BE2C (cell line): ENCODE results near the gene CHRNA5.
A peak's percentile ranks its signal among the peaks of the same experiment; 100 is the strongest.

Experiments used
- DNase-seq: peaks from one replicate; pipeline ENCODE4 v3.0.0-alpha.2; 2020
- H3K27me3 ChIP-seq: fragments of 250-450 bp; sonication (Bioruptor Pico); 2 replicates; pipeline ENCODE4 v1.5.1; 2020; ENCODE audit warnings: mild to moderate bottlenecking
- H3K36me3 ChIP-seq: fragments of 250-450 bp; sonication (Bioruptor Pico); 2 replicates; pipeline ENCODE4 v1.5.1; 2020; ENCODE audit warnings: mild to moderate bottlenecking
- H3K4me1 ChIP-seq: fragments of 250-450 bp; sonication (Bioruptor Pico); 2 replicates; pipeline ENCODE4 v1.5.1; 2020
- H3K4me3 ChIP-seq: 2 replicates; pipeline ENCODE4 v1.5.1; 2011; ENCODE audit warnings: low read depth, low read length
- H3K9me3 ChIP-seq: fragments of 250-450 bp; sonication (Bioruptor Pico); 2 replicates; pipeline ENCODE4 v1.5.1; 2020
- CTCF ChIP-seq: IDR thresholded peaks from 2 replicates; pipeline ENCODE4 v1.5.1; 2012; ENCODE audit warnings: mild to moderate bottlenecking, low read depth, low read length

Gene CHRNA5

GRCh38 chr15:78617076-78617475, 51.8 kb downstream of the CHRNA5 start:
- Histone ChIP-seq H3K27me3 (no peaks in the 10 kb centered on the region), H3K4me3 (peak overlapping the region; percentile 7; the same call in 1 of the 2 replicates), H3K4me1 (peaks cover 23% of the 10 kb centered on the region), H3K36me3 (peaks cover 74% of the 10 kb centered on the region), H3K9me3 (no peaks in the 10 kb centered on the region; the same call in 1 of the 2 replicates)
- TF ChIP-seq CTCF = no peak
- no peak for DNase-seq

- Histone ChIP-seq H3K36me3 (peaks cover 74% of the 10 kb centered on the region), H3K9me3 (no peaks in the 10 kb centered on the region; the same call in 1 of the 2 replicates), H3K4me3 (peak overlapping the region; percentile 7; the same call in 1 of the 2 replicates), H3K4me1 (peaks cover 23% of the 10 kb centered on the region), H3K27me3 (no peaks in the 10 kb centered on the region)
- DNase-seq = peak; percentile 32
- TF ChIP-seq CTCF = no peak
These were observed 52.2 kb downstream of the CHRNA5 start for GRCh38 chr15:78617516-78617915.

- DNase-seq = no peak
These were observed 52.7 kb downstream of the CHRNA5 start for GRCh38 chr15:78618064-78618463.

GRCh38 chr15:78618490-78618934, 53.2 kb downstream of the CHRNA5 start:
- peaks cover 23% of the 10 kb centered on the region for H3K4me1 ChIP-seq
- peak overlapping the region; percentile 73 for H3K4me3 ChIP-seq
- H3K27me3 ChIP-seq = no peaks in the 10 kb centered on the region
- DNase-seq = peak; percentile 94
- peaks cover 68% of the 10 kb centered on the region for H3K36me3 ChIP-seq
- TF ChIP-seq CTCF = peak; percentile 91
- no peaks in the 10 kb centered on the region; the same call in 1 of the 2 replicates for H3K9me3 ChIP-seq

More at GRCh38 chr15:78618064-78618463, 52.7 kb downstream of the CHRNA5 start:
- no peaks in the 10 kb centered on the region for H3K27me3 ChIP-seq
- H3K36me3 ChIP-seq = peaks cover 71% of the 10 kb centered on the region
- H3K4me3 ChIP-seq = peak overlapping the region; percentile 21; the same call in 1 of the 2 replicates
- H3K4me1 ChIP-seq = peaks cover 23% of the 10 kb centered on the region
- no peaks in the 10 kb centered on the region; the same call in 1 of the 2 replicates for H3K9me3 ChIP-seq
- TF ChIP-seq CTCF = no peak

GRCh38 chr15:78619022-78619950, 54.0 kb downstream of the CHRNA5 start:
- no peak for TF ChIP-seq CTCF
- Histone ChIP-seq H3K4me3 (peak overlapping the region; percentile 73), H3K4me1 (peaks cover 23% of the 10 kb centered on the region)

More at GRCh38 chr15:78619022-78619950, 54.0 kb downstream of the CHRNA5 start:
- H3K27me3 ChIP-seq = no peaks in the 10 kb centered on the region
- H3K9me3 ChIP-seq = no peaks in the 10 kb centered on the region; the same call in 1 of the 2 replicates
- peak; percentile 62 for DNase-seq
- peaks cover 67% of the 10 kb centered on the region for H3K36me3 ChIP-seq
